Measurements from ENCODE around the gene KRT222. TPM values are rescaled to one million over a fixed set of nuclear protein-coding genes. Genes with fewer than 3 reads are reported as not detected.

The KRT222 gene
- total RNA-seq, 1 experiment from 2014 or later: not detected

- peak; percentile 83 for DNase-seq (ENCODE audit: low spot score)
Measured at GRCh38 chr17:40615068-40615840, 49.7 kb downstream of the KRT222 start.

- DNase-seq (ENCODE audit: low spot score): no peak
Measured at GRCh38 chr17:40614431-40615067, 50.4 kb downstream of the KRT222 start.

GRCh38 chr17:40613467-40614154 lies 51.4 kb downstream of the KRT222 start:
- no peak for DNase-seq (ENCODE audit: low spot score)

GRCh38 chr17:40612599-40613244 lies 52.3 kb downstream of the KRT222 start:
- DNase-seq (ENCODE audit: low spot score): peak; percentile 26

- DNase-seq (ENCODE audit: low spot score): no peak
Measured at GRCh38 chr17:40611840-40612474, 53.0 kb downstream of the KRT222 start.

GRCh38 chr17:40610359-40610758 lies 54.6 kb downstream of the KRT222 start:
- no peak for DNase-seq (ENCODE audit: low spot score)

GRCh38 chr17:40608061-40608581 lies 56.9 kb downstream of the KRT222 start:
- no peak for DNase-seq (ENCODE audit: low spot score)

- DNase-seq (ENCODE audit: low spot score): no peak
Measured at GRCh38 chr17:40607641-40608040, 57.3 kb downstream of the KRT222 start.

- no peak for DNase-seq (ENCODE audit: low spot score)
Measured at GRCh38 chr17:40606548-40607353, 58.2 kb downstream of the KRT222 start.

- no peak for DNase-seq (ENCODE audit: low spot score)
Measured at GRCh38 chr17:40605306-40605705, 59.7 kb downstream of the KRT222 start.

Other genes starting within 250 kb of the KRT222 start
- 65.3 and 74.9 TPM in 2 replicates for gene TOP2A, start 247.3 kb downstream of the KRT222 start, total RNA-seq (2014; rRNA removed; shearing (Covaris generic))
- 62.5 and 69.6 TPM in 2 replicates for gene IGFBP4, start 221.7 kb downstream of the KRT222 start, total RNA-seq (2014; rRNA removed; shearing (Covaris generic))
- gene TNS4, start 163.6 kb downstream of the KRT222 start, total RNA-seq (2014; rRNA removed; shearing (Covaris generic)): 148 and 187 TPM in 2 replicates
- not detected in 2 replicates for gene CCR7, start 99.7 kb downstream of the KRT222 start, total RNA-seq (2014; rRNA removed; shearing (Covaris generic))
- gene SMARCE1, start 17.4 kb downstream of the KRT222 start, total RNA-seq (2014; rRNA removed; shearing (Covaris generic)): 30.0 and 34.8 TPM in 2 replicates
- not detected in 2 replicates for gene KRT24, start 38.6 kb upstream of the KRT222 start, total RNA-seq (2014; rRNA removed; shearing (Covaris generic))
- gene KRT25, start 90.2 kb upstream of the KRT222 start, total RNA-seq (2014; rRNA removed; shearing (Covaris generic)): not detected in 2 replicates
- gene KRT26, start 107.0 kb upstream of the KRT222 start, total RNA-seq (2014; rRNA removed; shearing (Covaris generic)): not detected in 2 replicates
- not detected in 2 replicates for gene KRT27, start 117.4 kb upstream of the KRT222 start, total RNA-seq (2014; rRNA removed; shearing (Covaris generic))
- not detected in 2 replicates for gene KRT28, start 134.8 kb upstream of the KRT222 start, total RNA-seq (2014; rRNA removed; shearing (Covaris generic))
- gene KRT10, start 157.4 kb upstream of the KRT222 start, total RNA-seq (2014; rRNA removed; shearing (Covaris generic)): 14.7 and 17.7 TPM in 2 replicates
- gene KRT12, start 202.0 kb upstream of the KRT222 start, total RNA-seq (2014; rRNA removed; shearing (Covaris generic)): 0.33 and 0.39 TPM in 2 replicates
- gene KRT20, start 220.1 kb upstream of the KRT222 start, total RNA-seq (2014; rRNA removed; shearing (Covaris generic)): 189 and 203 TPM in 2 replicates